Esophagus mucosa (tissue), 1 donor: Measurements from ENCODE around the gene TWIST1. TPM values are rescaled to one million over a fixed set of nuclear protein-coding genes. Genes with fewer than 3 reads are reported as not detected.

Experiments used
- ATAC-seq: fragments of 200-7000 bp; cut with Tn5 transposase; one replicate; pipeline ENCODE4 v1.9.1; 2020
- total RNA-seq: library from RNA; stranded (reverse); gene quantifications from one replicate; pipeline ENCODE4 v1.2.4, GENCODE V29; 2023
- donor health status: DM: yes; HTN: yes; CAD: no.

Gene TWIST1
- total RNA-seq, 1 donor from 2014 or later: 0.64 TPM

DNA sequence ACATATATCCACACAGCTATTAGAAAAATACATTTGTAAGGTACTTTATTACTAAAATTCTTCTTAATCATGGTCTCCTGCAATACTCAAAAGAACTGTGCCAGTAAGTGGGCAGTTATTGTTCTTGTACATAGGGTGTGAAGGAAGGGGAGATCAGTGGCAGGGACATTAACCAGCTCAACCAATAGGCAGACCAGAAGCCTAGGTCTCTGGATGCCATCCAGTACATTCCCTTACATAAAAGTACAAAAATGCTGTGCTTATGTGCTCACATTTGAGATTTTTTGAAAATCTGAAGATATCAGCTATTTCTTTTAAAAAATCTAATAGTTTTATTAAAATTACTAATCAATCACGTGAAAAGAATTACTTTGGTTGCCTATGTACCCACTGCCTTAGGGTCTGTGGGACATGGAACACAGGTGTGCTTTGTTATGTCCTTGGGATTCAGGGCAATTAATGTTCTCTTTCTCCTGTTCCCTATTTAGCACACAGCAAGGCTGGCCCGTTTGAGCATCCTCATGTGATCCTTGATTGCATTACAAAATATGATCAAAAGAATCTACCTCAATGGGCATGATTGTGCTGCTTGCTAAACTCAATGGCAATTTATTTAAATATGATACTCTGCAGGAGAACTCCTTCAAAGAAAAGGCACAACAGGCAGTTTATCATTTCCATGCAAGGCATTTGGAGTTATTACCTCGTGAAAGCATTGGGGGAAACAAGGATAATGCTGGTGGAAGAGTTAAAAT lies 22.7 kb downstream of the TWIST1 start:
- no peak for ATAC-seq

DNA sequence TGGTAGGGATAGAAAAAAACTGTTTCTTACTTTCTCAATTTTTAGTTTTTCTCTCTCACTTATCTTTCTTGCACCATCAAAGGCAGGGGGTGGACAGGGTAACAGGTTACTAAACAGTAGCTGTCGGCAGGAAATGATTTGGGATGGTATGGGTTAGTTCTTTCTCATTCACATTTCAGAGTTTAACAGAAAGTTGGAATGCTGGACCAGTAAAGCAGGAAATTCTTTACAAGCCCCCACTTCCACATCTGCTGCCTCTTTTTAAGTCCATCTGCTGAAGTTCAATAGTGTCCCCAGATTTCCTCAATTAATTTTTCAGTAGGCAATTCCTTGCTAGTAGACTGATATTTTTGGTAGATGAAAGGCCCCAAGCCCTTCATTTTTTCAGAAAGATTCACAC lies 23.3 kb downstream of the TWIST1 start:
- no peak for ATAC-seq

DNA sequence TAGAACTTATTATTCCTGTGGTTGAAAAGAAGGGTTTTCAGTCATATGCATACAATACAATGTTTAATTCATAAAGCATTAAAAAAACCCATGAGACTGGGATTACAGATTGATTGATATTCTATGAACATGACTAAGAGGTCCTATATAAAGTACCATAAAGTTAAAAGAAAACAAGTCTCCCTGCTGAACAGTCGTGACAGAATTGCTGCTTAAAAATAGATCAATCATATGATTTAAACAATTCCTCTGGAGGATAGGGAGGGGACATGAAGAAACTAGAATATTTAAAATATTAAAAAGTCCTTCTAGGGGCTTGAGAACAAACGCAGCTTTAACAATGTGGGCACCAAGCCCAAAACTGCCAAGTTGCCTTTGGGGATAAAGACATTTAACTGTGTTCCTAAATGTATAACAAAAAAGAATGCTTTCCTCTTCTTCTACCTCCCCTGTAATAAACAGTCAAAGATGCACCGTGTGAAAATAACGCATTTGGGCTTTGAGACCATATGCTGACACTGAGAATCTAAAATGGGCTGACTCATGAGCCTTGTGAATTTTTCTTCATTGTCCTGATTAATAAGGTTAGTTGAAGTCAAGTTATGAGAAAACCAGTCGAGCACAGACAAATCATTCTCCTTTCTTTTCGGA lies 25.8 kb downstream of the TWIST1 start:
- no peak for ATAC-seq

DNA sequence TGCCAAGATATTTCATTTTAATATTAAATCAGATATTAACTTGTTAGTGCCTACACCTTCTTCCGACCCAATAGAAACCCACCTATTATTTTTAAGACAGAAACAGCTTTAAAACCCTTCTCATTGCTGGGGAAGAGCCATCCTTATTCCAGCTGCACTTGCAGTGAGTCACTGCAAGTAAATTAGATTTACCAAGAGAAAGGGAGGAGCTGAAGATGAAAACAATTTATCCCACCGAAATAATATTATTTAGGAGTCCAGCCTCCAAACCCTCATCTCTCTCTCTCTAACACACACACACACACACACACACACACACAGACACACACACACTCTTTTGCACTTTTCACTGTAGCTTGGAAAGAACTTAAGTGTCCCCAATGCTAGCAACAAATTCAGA lies 26.9 kb downstream of the TWIST1 start:
- no peak for ATAC-seq

DNA sequence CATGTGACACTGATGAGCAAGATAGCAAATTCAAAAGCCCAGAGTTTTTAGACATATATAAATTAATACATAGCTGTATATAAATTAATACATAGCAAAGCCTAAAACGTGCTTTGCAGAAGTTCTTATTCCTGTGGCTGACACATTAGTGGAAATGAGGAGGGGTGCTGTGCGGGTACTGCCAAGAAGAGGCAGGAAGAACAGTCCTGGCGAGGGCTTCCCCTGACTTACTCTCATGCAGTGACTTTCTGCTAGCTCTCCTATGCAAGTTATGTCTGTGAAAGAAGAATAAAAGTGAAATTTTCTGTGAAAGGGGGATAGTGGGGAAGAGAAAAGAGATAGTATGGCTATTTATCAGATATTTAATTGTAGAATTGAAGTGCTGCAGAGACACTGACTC lies 27.6 kb downstream of the TWIST1 start:
- ATAC-seq: no peak

DNA sequence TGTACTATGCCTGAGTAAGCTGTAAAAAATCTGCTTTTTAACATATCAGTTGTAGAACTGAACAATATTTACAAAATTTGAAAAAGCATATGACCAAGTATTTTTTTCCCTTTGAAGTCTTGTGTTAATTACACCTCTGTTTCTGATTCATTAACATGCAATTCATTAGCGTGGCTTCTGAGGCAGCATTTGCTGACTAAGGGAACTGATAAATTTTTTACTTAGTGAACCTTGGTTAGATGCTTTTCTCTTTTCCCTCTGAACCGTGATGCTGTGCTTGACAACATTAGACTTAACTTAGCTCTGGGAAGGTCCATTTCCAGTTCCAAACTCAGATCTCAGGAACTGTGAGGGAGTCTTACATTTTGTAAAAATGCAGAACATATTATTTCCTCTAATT lies 28.1 kb downstream of the TWIST1 start:
- ATAC-seq: no peak

DNA sequence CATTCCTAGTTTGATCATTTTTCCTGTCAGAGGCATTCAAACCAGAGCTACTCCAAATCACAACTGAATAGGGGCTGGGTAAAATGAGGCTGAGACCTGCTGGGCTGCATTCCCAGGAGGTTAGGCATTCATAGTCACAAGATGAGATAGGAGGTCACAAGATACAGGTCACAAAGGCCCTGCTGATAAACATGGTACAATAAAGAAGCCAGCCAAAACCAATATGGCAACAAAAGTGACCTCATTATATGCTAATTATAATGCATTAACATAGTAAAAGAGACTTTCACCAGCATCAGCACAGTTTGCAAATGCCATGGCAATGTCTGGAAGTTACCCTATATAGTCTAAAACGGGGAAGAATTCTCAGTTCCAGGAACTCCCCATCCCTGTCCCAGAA lies 37.3 kb downstream of the TWIST1 start:
- no peak for ATAC-seq

DNA sequence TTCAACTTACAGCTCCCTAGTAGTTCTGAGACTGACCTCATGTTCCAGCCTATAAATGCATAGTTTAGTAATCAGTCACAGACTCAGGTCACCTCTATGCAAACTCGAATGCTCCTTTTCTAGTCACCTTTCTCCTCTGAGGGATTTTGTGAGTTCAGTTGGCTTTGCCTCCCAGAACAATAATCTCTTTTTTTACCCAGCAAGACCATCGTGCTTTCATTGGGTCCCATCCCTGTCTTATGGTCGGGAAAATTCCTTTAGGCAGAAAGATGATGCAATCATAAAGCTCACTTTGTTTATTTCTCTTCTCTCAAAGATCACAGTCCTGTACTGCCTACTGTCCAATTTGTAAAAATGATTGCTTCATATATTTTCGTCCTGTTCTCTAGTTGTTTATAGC lies 38.4 kb downstream of the TWIST1 start:
- ATAC-seq: no peak

DNA sequence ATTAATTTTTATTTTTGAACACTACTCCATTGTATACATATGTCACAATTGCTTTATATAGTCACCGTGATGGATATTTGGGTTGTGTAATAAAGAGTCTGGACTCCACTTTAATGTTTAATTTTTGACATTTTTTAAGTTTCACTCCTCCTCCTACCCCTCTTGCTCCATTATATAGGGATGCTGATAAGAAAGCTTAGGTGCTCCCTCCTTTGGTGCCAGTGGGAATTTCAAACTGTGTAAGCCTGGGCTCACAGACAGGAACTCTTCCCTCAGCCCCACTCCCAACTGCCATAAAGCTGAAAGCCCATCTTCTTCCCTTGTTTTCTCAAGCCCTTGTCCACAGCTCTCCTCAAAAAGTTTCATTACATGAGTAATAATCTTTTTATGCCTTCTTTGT lies 47.6 kb downstream of the TWIST1 start:
- no peak for ATAC-seq

DNA sequence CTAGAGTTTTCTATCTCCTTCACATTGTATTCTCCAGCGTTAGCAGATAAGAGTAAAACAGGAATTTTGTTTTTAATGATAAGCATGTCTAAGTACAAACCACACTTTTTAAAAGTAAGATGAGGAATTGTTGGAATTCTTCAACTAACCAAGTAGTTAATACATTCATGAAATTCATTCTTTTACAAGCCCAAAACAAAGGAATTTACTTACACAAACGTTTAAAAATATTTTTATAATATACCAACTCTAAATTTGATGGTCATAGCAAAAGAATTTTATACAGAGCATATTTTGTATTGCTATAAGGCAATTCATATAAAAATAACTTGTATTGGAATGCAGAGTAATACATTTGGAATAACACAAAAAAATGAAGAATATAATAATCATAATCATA lies 51.3 kb downstream of the TWIST1 start:
- ATAC-seq: no peak

Other genes with a start within 250 kb of the TWIST1 start
- gene FERD3L, start 27.8 kb upstream of the TWIST1 start, total RNA-seq: not detected